Uterus (tissue), 2 donors: ENCODE results near the gene NR2E3.

Source experiments
- CTCF ChIP-seq, 4 experiments: fragments of 200-600 bp in 2 of 4; fragments of 450-650 bp in 2 of 4; sonication (generic) in 2 of 4; IDR thresholded peaks; one replicate each; pipeline ENCODE4 v1.5.1; 2016 to 2019; ENCODE audit warnings: antibody characterized with exemption in 4 of 4, mild to moderate bottlenecking in 2 of 4, moderate library complexity in 1 of 4
- POLR2A ChIP-seq, 2 donors: fragments of 450-650 bp; IDR thresholded peaks; one replicate each; pipeline ENCODE4 v1.6.1; 2016; ENCODE audit warnings: antibody characterized with exemption in 2 of 2, mild to moderate bottlenecking in 1 of 2, moderate library complexity in 1 of 2

- no peak for TF ChIP-seq CTCF (IDR thresholded peaks at IDR 0.05)
- no peak for TF ChIP-seq POLR2A (IDR thresholded peaks at IDR 0.05)
Measured at GRCh38 chr15:71786673-71787072, 23.7 kb upstream of the NR2E3 start.
